Measurements from ENCODE around the gene MCEMP1.

- TF ChIP-seq CTCF (IDR thresholded peaks at IDR 0.05; ENCODE audit: low read depth, low read length, poor library complexity, severe bottlenecking) (no peak), EZH2phosphoT487 (IDR thresholded peaks at IDR 0.05; ENCODE audit: borderline replicate concordance, low read length) (no peak)
These were observed 33.1 kb downstream of the MCEMP1 start for GRCh38 chr19:7709932-7710460.

Measured in DOHH2 (cell line).